ENCODE measurements around the gene GPHN. TPM values are rescaled to one million over a fixed set of nuclear protein-coding genes. Genes with fewer than 3 reads are reported as not detected.

Gene GPHN
- total and polyA plus RNA-seq, 2 of the 4 experiments (the other 2 are of a cell fraction) = 8.0 to 8.1 TPM

GRCh38 chr14:67045440-67045839 lies 537.5 kb downstream of the GPHN start:
- H3K4me1 ChIP-seq (ENCODE audit: control insufficient read depth, insufficient read depth, low read length) = no peaks in the 10 kb centered on the region
- no peak overlapping the region for H3K4ac ChIP-seq (ENCODE audit: low read depth, low read length)
- H2AK9ac ChIP-seq (replicated peaks; ENCODE audit: low read depth, low read length, poor library complexity) = no peak overlapping the region
- TF ChIP-seq MXI1 (IDR thresholded peaks at IDR 0.05; ENCODE audit: borderline replicate concordance, low read depth, low read length) (no peak), FOS (IDR thresholded peaks at IDR 0.05; ENCODE audit: low read depth, low read length) (no peak), MAFK (IDR thresholded peaks at IDR 0.05; ENCODE audit: low read depth, low read length) (no peak), NFE2L2 (IDR thresholded peaks at IDR 0.05; ENCODE audit: low read depth, low read length) (no peak), RAD21 (IDR thresholded peaks at IDR 0.05; ENCODE audit: low read length) (no peak), CEBPB (IDR thresholded peaks at IDR 0.05; ENCODE audit: low read depth, low read length) (no peak), CTCF (conservative IDR thresholded peaks at IDR 0.05; ENCODE audit: low read depth, low read length) (no peak), BHLHE40 (IDR thresholded peaks at IDR 0.05; ENCODE audit: low read depth, low read length) (no peak), RCOR1 (IDR thresholded peaks at IDR 0.05; ENCODE audit: insufficient replicate concordance, low read length) (no peak), SMC3 (IDR thresholded peaks at IDR 0.05; ENCODE audit: low read depth, low read length) (no peak), CHD1 (IDR thresholded peaks at IDR 0.05; ENCODE audit: low read depth, low read length) (no peak), MAZ (IDR thresholded peaks at IDR 0.05; ENCODE audit: borderline replicate concordance, low read depth, low read length) (no peak), RFX5 (IDR thresholded peaks at IDR 0.05; ENCODE audit: low read depth, low read length) (no peak), POLR2A (IDR thresholded peaks at IDR 0.05; ENCODE audit: low read depth, low read length) (no peak)
- TF ChIP-seq, protein P1, sequence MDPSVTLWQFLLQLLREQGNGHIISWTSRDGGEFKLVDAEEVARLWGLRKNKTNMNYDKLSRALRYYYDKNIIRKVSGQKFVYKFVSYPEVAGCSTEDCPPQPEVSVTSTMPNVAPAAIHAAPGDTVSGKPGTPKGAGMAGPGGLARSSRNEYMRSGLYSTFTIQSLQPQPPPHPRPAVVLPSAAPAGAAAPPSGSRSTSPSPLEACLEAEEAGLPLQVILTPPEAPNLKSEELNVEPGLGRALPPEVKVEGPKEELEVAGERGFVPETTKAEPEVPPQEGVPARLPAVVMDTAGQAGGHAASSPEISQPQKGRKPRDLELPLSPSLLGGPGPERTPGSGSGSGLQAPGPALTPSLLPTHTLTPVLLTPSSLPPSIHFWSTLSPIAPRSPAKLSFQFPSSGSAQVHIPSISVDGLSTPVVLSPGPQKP (IDR thresholded peaks at IDR 0.05; ENCODE audit: borderline replicate concordance, low read depth, low read length) = no peak
- TF ChIP-seq, protein P2, sequence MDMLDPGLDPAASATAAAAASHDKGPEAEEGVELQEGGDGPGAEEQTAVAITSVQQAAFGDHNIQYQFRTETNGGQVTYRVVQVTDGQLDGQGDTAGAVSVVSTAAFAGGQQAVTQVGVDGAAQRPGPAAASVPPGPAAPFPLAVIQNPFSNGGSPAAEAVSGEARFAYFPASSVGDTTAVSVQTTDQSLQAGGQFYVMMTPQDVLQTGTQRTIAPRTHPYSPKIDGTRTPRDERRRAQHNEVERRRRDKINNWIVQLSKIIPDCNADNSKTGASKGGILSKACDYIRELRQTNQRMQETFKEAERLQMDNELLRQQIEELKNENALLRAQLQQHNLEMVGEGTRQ (IDR thresholded peaks at IDR 0.05; ENCODE audit: low read depth, low read length) = no peak
- H3K79me1 ChIP-seq (ENCODE audit: low read depth in 1 of 2, low read length in 2 of 2) = no peaks in the 10 kb centered on the region
- H4K8ac ChIP-seq (ENCODE audit: low read depth in 2 of 2, low read length in 2 of 2) = no peak overlapping the region
- H3K4me2 ChIP-seq (ENCODE audit: low read depth, low read length) = no peak overlapping the region
- H3K27me3 ChIP-seq (ENCODE audit: control insufficient read depth, insufficient read depth, low read length) = no peaks in the 10 kb centered on the region
- ATAC-seq (ENCODE audit: low read depth) (no peak), DNase-seq (no peak)
- dilution Hi-C loops (cut with HindIII; ENCODE audit: low sequenced_read_pairs, unreplicated experiment) = no loop called here
- H3K4me3 ChIP-seq (ENCODE audit: insufficient read depth, low read depth, low read length) = no peak overlapping the region
- H2BK15ac ChIP-seq (ENCODE audit: low read depth, low read length) = no peak overlapping the region
- no peak overlapping the region for H2BK120ac ChIP-seq (ENCODE audit: low read depth, low read length)
- H2BK5ac ChIP-seq (ENCODE audit: low read depth, low read length, poor library complexity, severe bottlenecking) = no peak overlapping the region
- H3K9me1 ChIP-seq (ENCODE audit: insufficient read depth, low read length) = no peaks in the 10 kb centered on the region
- no peak overlapping the region for H4K5ac ChIP-seq (ENCODE audit: low read depth, low read length)
- no peaks in the 10 kb centered on the region for H3K9me3 ChIP-seq (ENCODE audit: control insufficient read depth, insufficient read depth, low read length)
- no peak overlapping the region for H3K23ac ChIP-seq (ENCODE audit: low read depth, low read length)
- H3K27ac ChIP-seq (ENCODE audit: insufficient read depth, low read length) = no peak overlapping the region
- in situ Hi-C loops (cut with MboI; ENCODE audit: low sequenced_read_pairs) = no loop called here
- no TSS peak for BruUV-seq (replicated peaks)
- H3K56ac ChIP-seq (ENCODE audit: extremely low read depth, insufficient read depth, low read length) = no peak overlapping the region
- ChIA-PET CTCF (no interaction called here), POLR2A (ENCODE audit: unreplicated experiment) (no interaction called here)
- H2BK20ac ChIP-seq (ENCODE audit: low read depth, low read length) = no peak overlapping the region
- no peak overlapping the region for H4K91ac ChIP-seq (ENCODE audit: insufficient read depth, low read depth, low read length)
- no peak overlapping the region for H3K18ac ChIP-seq (ENCODE audit: low read depth, low read length)
- no peaks in the 10 kb centered on the region for H4K20me1 ChIP-seq (ENCODE audit: insufficient read depth, low read length)
- no peaks in the 10 kb centered on the region for H3K36me3 ChIP-seq (ENCODE audit: control insufficient read depth, insufficient read depth, low read length)
- H3K14ac ChIP-seq (replicated peaks; ENCODE audit: low read depth, low read length) = no peak overlapping the region
- intact Hi-C loops (cut with micrococcal nuclease) = no loop called here
- H3K9ac ChIP-seq (ENCODE audit: low read depth, low read length) = no peak overlapping the region
- H2AFZ ChIP-seq (replicated peaks; ENCODE audit: low read length, poor library complexity) = no peak overlapping the region
- no peak overlapping the region for H2AK5ac ChIP-seq (ENCODE audit: low read depth, low read length)
